H1 (cell line): ENCODE results near the gene ACTN4. TPM values are rescaled to one million over a fixed set of nuclear protein-coding genes. Genes with fewer than 3 reads are reported as not detected.

Experiments
- SIRT6 ChIP-seq: IDR thresholded peaks from one replicate; pipeline ENCODE4 v1.7.1; 2012; ENCODE audit warnings: low read length, inconsistent platforms
- polyA plus RNA-seq, 7 experiments: library from polyadenylated mRNA; depleted of rRNA in 3 of 7; stranded (reverse) in 5 of 7; unstranded in 2 of 7; fragments of >200 nt in 5 of 7; fragments of 200-250 nt in 2 of 7; gene quantifications; 1 replicate in 5 of 7; 2 replicates in 1 of 7; 4 replicates in 1 of 7; pipeline versions ENCODE4 v1.2.1 to v1.2.3, GENCODE V29; 2011 to 2013; ENCODE audit warnings: missing spikeins in 2 of 7, mixed read lengths in 2 of 7
- total RNA-seq: library from RNA; stranded (reverse); fragmentation: NEBNext Ultra II Directional; extraction: Animal tissue kit (Norgen Biotek cat#: 25700); gene quantifications from 2 replicates; pipeline ENCODE4 v1.2.1, GENCODE V29; 2021

The ACTN4 gene
- total and polyA plus RNA-seq, 2 of the 8 experiments (the other 6 are each of a cell fraction or from before 2014, with no cell fraction given) = 211 to 520 TPM

- TF ChIP-seq SIRT6 = no peak
Observed at GRCh38 chr19:38695832-38696728, 48.6 kb downstream of the ACTN4 start (continued).
